ENCODE results near the gene AQP2. TPM values are rescaled to one million over a fixed set of nuclear protein-coding genes. Genes with fewer than 3 reads are reported as not detected.

AQP2 gene
- total and polyA plus RNA-seq, 4 donors: not detected

DNA sequence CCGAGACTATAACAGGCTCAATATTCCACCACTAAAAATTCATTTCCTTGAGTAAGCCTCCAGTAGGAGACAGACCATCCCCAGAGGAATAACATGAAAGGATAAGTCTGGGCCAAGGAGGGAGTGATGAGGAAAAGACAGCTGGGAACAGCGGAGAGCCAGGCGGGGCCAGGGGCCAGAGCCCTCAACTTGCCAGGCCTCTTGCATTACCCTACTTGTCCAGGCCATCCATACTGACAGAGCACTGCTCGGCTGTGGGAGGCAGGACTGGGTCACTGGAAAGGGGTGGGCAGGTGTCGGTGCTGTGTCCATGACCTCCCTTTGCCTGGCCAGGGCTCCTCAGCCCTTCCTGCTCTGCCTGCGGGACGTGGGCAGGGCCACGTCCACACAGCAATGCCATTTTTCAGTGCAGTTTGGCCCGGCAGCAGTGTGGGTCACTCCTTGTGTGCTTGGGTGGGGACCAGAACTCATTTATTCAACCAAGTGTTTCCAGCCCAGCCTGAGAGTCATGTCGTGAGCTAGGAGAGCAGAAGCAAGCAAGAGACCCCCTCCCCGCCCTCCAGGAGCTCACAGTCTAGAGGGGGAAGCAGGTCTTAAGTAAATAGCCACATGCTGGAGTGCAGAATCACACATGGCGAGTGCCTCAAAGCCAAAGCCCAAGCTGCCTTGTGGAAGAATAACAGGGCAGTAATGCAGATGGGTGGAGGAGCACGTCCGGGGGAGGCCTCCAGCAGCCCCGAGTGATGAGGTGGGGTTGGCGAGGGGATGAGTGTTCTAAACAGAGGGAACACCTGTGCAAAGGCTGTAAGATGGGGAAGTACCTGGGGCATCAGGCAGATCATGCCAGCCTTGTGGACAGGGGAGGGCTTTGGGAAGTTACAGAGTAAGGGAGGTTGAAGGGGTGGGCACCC lies 37.9 kb upstream of the AQP2 start:
- 80 to 84% methylated on average over 16 of the region's 16 CpGs for WGBS, 2 donors
- TF ChIP-seq, protein P1, sequence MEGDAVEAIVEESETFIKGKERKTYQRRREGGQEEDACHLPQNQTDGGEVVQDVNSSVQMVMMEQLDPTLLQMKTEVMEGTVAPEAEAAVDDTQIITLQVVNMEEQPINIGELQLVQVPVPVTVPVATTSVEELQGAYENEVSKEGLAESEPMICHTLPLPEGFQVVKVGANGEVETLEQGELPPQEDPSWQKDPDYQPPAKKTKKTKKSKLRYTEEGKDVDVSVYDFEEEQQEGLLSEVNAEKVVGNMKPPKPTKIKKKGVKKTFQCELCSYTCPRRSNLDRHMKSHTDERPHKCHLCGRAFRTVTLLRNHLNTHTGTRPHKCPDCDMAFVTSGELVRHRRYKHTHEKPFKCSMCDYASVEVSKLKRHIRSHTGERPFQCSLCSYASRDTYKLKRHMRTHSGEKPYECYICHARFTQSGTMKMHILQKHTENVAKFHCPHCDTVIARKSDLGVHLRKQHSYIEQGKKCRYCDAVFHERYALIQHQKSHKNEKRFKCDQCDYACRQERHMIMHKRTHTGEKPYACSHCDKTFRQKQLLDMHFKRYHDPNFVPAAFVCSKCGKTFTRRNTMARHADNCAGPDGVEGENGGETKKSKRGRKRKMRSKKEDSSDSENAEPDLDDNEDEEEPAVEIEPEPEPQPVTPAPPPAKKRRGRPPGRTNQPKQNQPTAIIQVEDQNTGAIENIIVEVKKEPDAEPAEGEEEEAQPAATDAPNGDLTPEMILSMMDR (IDR thresholded peaks at IDR 0.05; ENCODE audit: control extremely low read depth, extremely low read depth): no peak
- Histone ChIP-seq H3K4me3 (no peak overlapping the region), H3K4me1 (ENCODE audit: control insufficient read depth in 5 of 5, insufficient read depth in 5 of 5, low read length in 5 of 5) (peaks cover 0 to 15% (median 3%) of the 10 kb centered on the region in 5 donors), H3K9ac (ENCODE audit: insufficient read depth in 1 of 2, low read length in 2 of 2) (no peak overlapping the region), H3K27me3 (ENCODE audit: control insufficient read depth in 3 of 3, insufficient read depth in 3 of 3, low read length in 2 of 3) (no peaks in the 10 kb centered on the region), H3K36me3 (ENCODE audit: control insufficient read depth in 4 of 4, insufficient read depth in 4 of 4, low read length in 4 of 4) (no peaks in the 10 kb centered on the region), H3K27ac (ENCODE audit: low read depth in 1 of 2, low read length in 1 of 2) (no peak overlapping the region), H3K9me3 (ENCODE audit: control insufficient read depth in 4 of 4, insufficient read depth in 3 of 4, low read length in 3 of 4) (no peaks in the 10 kb centered on the region)
- DNase-seq (peak in 1 of 3 donors; percentile 42), ATAC-seq (ENCODE audit: insufficient read depth, low FRiP score) (no peak)

DNA sequence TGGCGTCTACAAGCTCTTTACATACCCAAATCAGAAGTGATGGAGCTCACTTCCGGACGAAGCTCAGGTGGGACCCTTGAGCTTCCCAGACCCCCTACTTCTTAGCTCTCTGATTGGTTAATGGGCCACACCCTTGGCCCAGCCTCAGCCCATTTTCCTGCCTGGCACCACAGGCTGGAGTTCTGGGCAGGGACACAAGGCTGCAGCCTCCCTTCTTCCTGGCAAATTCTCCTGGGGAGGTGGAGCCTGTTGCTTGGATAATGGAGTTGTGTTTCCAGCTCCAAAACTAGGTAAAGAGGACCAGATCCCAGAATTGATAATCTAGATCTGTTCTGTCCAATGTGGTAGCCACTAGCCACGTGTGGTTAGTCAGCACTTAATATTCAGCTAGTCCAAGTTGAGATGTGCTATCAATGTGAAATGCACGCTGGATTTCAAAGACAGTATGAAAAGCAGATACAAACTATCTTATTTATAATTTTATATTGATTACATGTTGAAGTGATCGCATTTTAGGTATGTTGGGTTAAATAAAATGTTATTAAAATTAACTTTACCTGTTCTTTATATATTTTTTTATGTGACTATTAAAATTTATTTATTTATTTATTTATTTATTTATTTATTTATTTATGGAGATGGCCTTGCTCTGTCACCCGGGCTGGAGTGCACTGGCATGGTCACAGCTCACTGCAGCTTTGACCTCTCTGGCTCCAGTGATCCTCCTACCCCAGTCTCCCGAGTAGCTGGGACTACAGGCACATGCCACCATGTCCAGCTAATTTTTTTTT lies 34.2 kb upstream of the AQP2 start:
- TF ChIP-seq, protein P1 (IDR thresholded peaks at IDR 0.05; ENCODE audit: control extremely low read depth, extremely low read depth): no peak
- ATAC-seq (ENCODE audit: insufficient read depth, low FRiP score) (no peak), DNase-seq (no peak)
- no peak overlapping the region for H3K27ac ChIP-seq (ENCODE audit: low read depth in 1 of 2, low read length in 1 of 2)
- H3K27me3 ChIP-seq (ENCODE audit: control insufficient read depth in 3 of 3, insufficient read depth in 3 of 3, low read length in 2 of 3): no peaks in the 10 kb centered on the region
- no peak overlapping the region for H3K9ac ChIP-seq (ENCODE audit: insufficient read depth in 1 of 2, low read length in 2 of 2)
- H3K9me3 ChIP-seq (ENCODE audit: control insufficient read depth in 4 of 4, insufficient read depth in 3 of 4, low read length in 3 of 4): no peaks in the 10 kb centered on the region
- 85 to 94% methylated on average over 8 of the region's 8 CpGs for WGBS, 2 donors
- H3K36me3 ChIP-seq (ENCODE audit: control insufficient read depth in 4 of 4, insufficient read depth in 4 of 4, low read length in 4 of 4): no peaks in the 10 kb centered on the region
- H3K4me1 ChIP-seq (ENCODE audit: control insufficient read depth in 5 of 5, insufficient read depth in 5 of 5, low read length in 5 of 5): peaks cover 0 to 11% (median 3%) of the 10 kb centered on the region in 5 donors
- no peak overlapping the region for H3K4me3 ChIP-seq

DNA sequence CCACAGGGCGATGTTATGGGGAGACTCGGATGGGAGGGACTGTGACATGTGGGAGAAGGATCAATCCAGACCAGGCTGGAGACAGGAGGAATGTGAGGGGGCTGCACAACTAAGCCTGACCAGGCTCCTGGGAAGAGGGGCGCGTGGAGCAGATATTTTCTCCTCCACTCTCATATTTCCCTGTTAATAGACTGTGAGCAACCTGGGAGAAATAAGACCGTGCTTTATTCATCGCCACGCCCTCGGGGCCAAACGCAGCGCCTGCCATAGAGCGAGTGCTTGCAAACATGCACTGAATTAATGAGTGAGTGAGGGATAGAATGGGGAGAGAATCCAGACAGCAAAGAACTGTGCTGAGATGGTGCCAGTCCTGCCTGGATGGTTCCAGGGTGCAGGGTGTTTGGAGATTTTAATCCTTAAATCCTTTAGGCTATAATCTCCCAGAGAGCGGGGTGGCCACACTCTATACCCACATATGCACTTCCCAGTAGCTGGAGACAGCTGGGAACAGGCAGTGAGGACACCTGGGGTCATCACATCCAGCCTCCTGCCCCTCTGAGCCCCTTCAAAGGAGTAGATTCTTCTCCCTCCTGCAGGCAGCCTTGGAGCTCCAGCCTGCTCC lies 33.3 kb upstream of the AQP2 start:
- DNase-seq: no peak
- Histone ChIP-seq H3K4me3 (no peak overlapping the region), H3K27me3 (ENCODE audit: control insufficient read depth in 3 of 3, insufficient read depth in 3 of 3, low read length in 2 of 3) (no peaks in the 10 kb centered on the region), H3K27ac (ENCODE audit: low read depth in 1 of 2, low read length in 1 of 2) (no peak overlapping the region), H3K9ac (ENCODE audit: insufficient read depth in 1 of 2, low read length in 2 of 2) (no peak overlapping the region), H3K9me3 (ENCODE audit: control insufficient read depth in 4 of 4, insufficient read depth in 3 of 4, low read length in 3 of 4) (no peaks in the 10 kb centered on the region), H3K36me3 (ENCODE audit: control insufficient read depth in 4 of 4, insufficient read depth in 4 of 4, low read length in 4 of 4) (no peaks in the 10 kb centered on the region), H3K4me1 (ENCODE audit: control insufficient read depth in 5 of 5, insufficient read depth in 5 of 5, low read length in 5 of 5) (peaks cover 0 to 11% (median 3%) of the 10 kb centered on the region in 5 donors)
- 91 to 93% methylated on average over 12 of the region's 12 CpGs for WGBS, 2 donors
- no peak for ATAC-seq (ENCODE audit: insufficient read depth, low FRiP score)
- TF ChIP-seq, protein P1 (IDR thresholded peaks at IDR 0.05; ENCODE audit: control extremely low read depth, extremely low read depth): no peak

All from lung (tissue), 12 donors.